ENCODE results near the gene C22orf23.

- TF ChIP-seq CTCF (conservative IDR thresholded peaks at IDR 0.05; ENCODE audit: low read depth, low read length) (no peak), EZH2 (IDR thresholded peaks at IDR 0.05; ENCODE audit: borderline replicate concordance, low read depth, low read length, poor library complexity, severe bottlenecking) (no peak)
Measured at GRCh38 chr22:37965940-37966664, 12.7 kb upstream of the C22orf23 start.
